GM18498 (cell line): ENCODE data around the gene PLCXD1.
"Not testable (repeated sequence)": the region's sequence is repeated elsewhere in the genome, so short reads cannot be mapped to it uniquely, and the experiment has no call there.

ENCODE experiments used
- ATAC-seq: cut with Tn5 transposase; IDR thresholded peaks from one replicate; pipeline ENCODE4 v1.9.1; 2021; ENCODE audit warnings: mild to moderate bottlenecking, moderate library complexity; ENCODE audit not compliant: unreplicated experiment

Gene PLCXD1

DNA sequence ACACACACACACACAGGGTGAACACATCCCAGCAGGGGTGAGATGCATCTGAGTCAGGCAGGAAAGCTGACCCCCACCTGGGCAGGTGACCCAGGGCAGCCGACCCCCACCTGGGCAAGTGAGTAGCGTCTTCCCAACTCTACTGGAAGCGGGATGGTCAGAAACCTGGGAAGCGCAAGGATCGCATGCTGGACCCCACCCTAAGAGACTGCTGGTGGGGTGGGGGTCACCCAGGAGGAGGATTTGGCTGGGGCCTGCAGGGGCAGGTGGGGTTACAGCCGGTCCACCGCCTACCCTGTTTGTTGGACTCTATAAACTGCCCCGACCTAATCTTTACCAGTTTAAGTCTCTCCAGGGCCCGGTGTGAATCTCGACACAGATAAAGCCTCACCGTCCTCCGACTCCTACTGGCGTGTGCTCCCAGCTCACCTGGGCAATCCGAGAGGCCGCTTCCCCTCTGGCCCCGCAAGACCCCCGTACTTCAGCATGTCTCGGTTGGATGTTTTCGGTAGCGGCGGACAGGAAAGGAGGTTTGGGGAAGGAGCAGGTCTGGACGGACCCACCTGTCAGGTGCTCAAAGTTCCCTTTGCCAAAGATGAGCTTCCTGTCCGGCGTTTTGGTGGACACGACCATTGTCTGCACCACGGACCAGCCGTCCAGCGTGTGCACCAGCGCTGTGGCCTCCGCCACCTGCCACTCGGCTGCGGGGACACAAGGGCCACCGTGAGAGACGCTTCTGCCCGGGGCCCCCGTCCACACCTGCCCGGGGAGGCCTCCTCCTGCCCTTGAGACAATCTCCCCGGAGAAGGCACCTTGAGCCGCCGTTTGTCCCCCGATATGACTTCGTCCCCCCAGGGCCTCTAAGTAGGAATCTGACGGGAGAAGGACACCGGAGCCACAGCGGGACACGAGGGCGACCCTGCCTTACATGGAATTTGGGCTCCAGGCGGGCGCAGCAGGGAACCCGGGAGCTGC lies 35.5 kb downstream of the PLCXD1 start:
- ATAC-seq: no peak

DNA sequence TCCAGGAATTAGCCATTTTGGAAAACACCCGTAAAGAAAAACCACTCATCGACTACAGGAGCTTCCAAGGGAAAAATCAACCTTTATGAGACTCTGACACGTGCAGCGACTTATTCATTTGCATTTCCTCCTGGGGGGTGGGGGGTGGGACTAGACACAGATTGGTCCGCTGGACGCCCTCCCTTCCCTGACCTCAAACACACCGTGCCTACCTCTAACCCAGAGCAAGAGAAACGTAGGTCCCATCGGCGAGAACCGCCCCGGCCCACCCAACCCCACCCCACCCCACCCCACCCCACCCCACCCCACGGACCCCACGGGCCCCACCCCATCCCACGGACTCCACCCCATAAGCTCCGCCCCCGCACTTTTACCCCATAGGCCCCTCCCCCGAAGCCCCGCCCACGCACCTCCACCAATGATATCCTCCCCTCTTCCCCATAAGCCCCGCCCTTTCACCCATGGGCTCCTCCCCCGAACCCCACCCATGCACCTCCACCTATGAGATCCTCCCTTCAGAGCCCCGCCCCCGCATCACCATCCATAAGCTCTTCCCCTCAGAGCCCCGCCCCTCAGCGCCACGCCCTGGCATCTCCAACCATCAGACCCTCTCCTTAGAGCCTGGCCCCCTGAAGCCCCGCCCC lies 36.4 kb downstream of the PLCXD1 start:
- ATAC-seq: no peak

DNA sequence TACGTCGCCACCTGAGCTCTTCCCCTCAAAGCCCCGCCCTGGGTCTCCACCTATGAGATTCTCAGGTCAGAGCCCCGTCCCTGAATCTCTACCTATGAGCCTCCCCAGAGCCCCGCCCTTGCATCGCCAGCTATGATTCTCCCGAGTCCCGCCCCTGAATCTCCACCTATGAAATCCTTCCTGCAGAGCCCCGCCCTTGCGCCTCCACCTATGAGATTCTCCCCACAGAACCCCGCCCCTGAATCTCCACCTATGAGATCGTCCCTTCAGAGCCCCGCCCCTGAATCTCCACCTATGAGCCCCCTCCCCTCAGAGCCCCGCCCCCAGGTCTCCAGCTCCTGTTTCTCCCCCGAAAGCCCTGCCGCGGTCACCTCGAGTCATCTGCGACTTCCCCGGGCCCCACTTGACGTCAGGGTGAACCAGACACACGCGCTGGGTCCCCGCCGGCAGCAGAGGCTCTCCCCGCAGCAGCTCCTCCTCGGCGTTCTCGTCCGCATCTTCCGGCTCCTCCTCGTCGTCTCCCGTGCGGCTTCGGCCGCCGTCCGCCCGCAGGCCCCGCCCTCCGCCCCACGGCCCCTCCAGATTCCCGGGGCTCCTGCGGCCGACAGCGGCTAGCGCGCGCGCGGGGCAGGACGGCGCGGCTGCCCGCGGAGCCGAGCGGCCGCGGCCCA lies 37.0 kb downstream of the PLCXD1 start:
- ATAC-seq: peak; percentile 61

DNA sequence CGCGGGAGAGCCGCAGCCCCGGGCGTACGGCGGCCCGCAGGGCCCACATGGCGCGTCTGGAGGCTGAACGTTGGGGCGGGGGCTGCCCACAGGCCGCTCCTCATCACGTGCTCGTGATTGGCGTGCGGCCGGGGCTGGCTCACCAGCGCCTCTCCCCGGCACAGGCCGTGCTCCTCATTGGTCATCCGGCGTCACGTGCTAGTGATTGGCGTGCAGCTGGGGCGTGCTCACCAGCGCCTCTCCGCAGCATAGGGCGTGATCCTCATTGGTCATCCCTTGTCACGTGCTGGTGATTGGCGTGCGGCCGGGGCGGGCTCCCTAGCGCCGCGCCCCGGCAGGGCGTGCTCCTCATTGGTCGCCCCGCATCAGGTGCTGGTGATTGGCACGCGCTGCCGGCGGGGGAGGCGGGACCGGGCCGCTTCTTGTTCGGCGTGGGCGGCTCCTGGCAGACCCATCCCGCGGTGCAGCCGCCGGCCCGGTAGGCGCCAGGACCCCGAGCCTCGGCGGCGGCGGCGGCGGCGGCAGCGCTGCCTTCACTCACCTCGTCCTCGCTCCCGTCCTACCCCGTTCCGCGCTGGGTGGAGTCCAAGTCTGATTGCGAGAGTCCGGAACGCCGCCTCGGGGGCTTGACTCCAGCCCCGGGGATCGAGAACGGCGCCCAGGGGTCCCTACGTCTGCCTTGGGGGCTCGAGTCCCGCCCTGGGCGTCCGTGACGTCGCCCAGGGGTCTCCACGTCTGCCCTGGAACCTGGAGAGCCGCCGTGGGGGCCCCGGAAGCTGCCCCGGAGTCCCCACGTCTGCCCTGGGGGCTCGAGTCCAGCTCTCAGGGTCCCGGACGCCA lies 37.8 kb downstream of the PLCXD1 start, which contains the start of gene GTPBP6:
GTPBP6 (minus strand) TSS at position 58 of the 840 bp plus-strand sequence; CDS start at position 49, 9 bp downstream.
- ATAC-seq: peak; percentile 85

DNA sequence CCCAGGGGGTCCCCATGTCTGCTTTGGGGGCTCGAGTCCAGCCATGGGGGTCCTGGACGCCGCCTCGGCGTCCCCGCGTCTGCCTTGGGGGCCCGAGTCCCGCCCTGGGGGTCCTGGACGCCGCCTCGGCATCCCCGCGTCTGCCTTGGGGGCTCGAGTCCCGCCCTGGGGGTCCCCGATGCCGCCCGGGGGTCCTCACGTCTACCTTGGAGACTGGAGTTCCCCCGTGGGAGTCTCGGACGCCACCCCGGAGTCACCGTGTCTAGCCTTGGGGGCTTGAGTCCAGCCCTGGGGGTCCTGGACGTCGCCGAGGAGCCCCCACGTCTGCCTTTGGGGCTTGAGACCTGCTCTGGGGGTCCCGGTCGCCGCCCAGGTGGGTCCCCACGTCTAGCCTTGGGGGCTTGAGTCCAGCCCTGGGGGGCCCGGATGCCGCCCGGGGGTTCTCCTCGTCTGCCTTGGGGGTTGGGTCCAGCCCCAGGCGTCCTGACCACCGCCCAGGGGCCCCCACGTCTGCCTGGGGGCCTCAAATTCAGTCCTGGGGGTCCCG lies 38.5 kb downstream of the PLCXD1 start:
- ATAC-seq: no peak

DNA sequence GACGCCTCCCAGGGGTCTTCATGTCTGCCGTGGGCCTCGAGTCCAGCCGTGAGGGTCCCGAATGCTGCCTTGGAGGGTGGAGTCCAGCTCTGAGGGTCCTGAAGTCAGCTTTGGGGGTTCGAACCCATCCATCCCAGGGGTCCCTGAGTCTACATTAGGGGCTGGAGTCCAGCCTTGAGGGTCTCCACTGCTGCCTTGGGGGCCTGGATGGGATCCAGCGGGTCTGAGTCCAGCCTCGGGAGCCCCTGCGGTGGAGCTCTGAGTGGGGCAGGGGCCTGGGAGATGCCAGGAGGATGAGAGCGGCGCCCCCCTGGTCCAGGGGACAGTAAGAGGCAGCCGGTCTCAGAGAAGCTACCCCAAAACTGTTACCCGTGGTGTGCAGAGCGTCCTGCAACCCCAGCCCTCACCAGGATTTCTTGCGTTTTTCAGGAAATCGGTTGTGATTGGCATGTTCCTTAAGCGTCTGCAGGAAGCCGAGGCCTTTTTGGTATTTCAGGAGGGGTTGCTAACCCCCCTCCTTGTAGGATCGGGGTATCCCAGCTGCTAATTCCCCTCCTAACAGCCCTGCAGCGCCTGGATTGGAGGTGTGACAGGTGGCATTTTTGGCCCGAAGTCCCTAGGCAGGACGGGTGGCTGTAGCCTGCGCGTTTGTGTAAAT lies 39.1 kb downstream of the PLCXD1 start:
- ATAC-seq: no peak

DNA sequence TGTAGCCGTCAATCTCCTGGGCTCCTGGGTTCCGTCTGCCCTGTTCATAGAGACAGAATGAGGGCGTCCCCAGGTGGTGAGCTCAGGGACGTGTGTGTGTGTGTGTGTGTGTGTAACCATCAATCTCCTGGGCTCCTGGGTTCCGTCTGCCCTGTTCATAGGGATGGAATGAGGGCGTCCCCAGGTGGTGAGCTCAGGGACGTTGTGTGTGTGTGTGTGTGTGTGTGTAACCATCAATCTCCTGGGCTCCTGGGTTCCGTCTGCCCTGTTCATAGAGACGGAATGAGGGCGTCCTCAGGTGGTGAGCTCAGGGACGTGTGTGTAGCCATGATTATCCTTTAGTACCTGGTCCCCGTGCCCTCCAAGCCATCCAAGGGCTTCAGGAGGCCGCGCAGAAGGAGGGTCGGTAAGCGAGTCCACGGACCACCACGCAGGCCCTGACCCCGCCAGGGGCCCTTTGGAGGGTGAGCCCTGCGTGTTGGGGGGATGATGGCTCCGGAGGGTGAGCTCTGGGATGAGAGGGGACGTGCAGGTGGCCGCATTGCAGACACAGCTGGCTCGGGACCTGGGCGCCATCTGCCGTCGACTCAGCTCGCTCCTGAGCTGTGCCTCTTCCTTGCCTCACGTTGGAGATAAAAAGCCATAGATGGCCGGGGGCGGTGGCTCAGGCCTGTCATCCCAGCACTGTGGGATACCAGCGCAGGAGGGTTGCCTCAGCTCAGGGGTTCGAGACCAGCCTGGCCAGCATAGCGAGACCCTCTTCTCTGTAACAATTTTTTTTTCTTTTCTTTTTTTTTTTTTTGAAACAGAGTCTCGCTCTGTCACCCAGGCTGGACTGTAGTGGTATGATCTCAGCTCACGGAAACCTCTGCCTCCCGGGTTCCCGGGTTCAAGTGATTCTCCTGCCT lies 42.8 kb downstream of the PLCXD1 start:
- no peak for ATAC-seq

DNA sequence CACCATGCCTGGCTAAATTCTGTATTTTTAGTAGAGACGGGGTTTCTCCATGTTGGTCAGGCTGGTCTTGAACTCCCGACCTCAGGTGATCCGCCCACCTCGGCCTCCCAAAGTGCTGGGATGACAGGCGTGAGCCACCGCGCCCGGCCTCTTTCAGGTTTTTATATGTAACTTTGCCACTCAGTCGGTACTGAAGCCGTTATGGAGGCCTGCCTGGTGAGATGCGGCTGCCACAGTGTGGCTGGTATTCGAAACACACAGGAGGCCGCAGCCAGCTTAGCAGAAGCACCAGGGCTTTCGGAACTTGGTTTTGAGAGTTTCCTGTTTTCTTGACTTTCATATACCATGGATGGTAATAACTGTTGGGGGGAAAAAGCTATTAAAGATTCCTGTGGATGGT lies 43.5 kb downstream of the PLCXD1 start:
- ATAC-seq: not testable (repeated sequence)

DNA sequence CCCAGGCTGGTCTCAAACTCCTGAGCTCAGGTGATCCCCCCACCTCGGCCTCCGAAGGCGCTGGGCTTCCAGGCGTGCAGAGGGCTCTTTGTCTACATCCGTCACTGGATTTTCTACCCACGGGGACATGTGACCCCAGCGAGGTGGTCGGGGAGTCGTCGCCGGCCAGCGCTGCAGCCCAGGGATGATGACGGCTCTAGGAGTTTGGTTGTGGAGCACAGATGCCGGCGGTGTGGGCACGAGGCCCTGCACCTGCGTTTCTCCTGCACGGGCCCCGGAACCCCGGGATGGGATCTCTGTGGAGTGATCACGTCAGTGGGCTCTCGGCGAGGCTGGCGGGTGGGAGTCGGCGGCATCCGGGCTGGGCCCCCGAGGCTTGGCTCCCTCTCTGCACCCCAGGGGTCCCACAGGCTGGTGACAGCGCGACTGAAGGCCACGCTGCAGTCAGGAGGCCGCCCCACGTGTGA lies 46.5 kb downstream of the PLCXD1 start:
- ATAC-seq: no peak

DNA sequence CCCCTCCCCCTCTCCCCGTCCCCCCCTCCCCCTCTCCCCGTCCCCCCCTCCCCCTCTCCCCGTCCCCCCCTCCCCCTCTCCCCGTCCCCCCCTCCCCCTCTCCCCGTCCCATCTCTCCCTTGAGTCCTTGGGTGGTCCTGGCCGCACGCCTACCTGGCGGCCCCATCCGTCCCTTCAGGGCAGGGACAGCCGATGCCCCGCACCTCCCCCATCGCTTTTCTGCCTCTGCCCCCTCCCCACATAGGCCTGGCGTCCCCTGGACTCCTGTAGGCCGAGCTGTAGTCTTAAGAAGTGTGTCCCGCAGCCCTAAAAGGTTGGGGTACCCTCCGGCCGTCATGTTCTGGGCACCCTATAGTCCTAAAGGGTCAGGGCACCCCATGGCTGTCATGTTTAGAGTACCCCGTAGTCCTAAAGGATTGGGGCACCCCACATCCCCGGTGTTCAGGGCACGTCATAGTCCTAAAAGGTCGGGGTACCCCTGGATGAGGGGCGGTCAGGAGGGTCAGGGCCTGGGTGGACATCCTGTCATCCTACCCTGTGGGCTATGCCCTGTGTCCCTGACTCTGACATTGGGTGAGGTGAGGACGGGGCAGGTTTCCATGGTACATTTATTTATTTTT lies 48.2 kb downstream of the PLCXD1 start:
- ATAC-seq: no peak

DNA sequence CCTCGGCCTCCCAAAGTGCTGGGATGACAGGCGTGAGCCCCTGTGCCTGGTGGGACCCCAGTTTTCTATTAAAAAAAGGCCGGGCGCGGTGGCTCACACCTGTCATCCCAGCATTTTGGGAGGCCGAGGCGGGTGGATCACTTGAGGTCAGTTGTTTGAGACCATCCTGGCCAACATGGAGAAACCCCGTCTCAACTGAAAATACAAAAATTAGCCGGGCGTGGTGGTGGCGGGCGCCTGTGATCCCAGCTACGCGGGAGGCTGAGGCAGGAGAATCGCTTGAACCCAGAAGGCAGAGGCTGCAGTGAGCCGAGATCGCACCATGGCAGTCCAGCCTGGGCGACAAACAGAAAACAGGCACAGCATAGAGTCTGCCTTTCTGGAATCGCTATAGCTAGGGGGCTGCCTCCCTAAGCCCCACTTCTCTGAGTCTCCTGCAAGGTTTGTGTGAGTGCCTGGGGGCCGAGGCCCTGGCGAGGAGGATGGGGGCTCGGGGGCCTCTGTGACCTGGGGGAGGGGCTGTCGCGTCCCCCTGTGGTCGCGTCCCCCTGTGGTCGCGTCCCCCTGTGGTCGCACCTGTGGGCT lies 49.1 kb downstream of the PLCXD1 start:
- not testable (repeated sequence) for ATAC-seq

DNA sequence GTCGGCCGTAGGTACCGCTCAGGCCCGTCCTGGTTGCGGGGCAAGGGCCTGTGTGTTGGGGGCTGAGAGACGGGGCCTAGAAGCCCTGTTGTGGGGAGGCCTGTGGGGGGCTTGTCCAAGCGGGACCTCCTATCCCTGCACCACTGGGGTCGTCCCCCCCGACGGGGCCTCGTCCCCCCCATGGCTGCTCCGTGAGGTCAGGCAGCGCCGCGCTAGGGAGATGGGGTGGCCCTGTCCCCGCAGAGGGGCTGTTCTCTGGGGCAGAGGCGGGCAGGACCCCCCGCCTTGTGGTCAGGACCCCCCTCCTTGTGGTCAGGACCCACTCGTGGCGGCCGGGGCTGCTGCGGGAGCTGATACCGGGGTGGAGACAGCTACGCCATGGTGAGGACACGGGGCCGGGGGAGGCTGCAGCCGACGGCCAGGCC lies 49.6 kb downstream of the PLCXD1 start:
- ATAC-seq: no peak

DNA sequence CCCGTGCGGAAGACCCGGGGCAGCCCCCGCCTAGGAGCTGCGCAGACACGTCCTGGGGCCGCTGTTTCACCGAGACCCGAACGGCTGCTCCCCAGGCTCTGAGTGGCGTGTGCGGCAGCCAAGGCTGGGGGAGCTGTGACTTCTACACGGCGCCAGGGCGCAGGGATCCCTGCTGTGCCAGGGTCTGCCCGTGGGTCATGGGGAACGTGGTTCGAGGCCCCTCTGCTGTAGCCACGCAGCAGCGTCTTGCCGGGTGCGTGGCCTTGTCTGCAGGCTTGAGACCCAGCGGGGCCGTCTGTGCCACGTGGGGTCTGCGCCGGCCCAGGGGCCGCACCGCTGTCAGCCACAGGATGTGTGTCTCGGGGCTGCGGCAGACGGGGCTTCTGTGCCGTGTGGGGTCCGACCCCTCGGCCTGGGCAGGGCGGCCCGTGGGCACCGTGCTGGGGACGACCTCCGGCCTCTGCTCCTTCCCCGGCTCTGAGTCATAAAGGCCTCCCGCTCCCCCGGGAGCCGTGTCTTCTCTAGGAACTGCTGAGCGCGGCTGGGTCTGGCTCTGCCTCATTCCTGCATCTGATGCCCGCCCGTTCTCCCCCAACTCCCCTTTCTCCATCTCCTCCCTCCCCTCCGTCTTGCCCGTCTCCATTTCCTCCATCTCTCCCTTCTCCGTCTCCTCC lies 50.1 kb downstream of the PLCXD1 start:
- no peak for ATAC-seq

DNA sequence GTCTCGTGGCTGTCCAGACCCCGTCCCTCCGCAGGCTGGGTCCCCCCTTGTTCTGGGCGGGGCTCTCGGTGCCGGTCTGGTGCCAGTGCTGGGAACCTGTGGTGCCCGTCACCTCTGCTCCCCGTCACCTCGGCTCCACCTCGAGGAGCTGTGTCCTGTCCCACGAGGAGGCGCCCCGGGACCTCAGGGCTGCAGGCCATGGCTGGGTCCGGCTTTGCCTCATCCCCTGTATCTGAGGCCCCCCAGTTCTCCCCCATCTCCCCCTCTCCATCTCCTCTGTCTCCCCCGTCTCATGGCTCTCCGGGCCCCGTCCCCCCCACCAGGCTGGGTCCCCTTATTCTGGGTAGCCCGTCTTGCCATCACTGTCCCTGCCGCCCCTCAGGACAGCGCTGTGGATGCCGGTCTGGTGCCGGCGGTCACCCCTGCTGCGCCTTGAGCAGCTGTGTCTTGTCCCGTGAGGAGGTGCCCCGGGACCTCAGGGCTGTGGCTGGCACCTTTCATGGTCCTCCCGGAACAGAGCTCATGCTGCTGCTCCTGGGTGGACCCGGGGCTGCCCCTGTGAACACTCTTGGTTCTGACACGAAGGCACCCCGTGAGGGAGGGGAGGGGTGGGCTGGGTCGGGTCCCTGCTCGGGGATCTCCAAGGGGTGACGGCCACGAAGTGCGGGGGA lies 50.8 kb downstream of the PLCXD1 start:
- no peak for ATAC-seq

DNA sequence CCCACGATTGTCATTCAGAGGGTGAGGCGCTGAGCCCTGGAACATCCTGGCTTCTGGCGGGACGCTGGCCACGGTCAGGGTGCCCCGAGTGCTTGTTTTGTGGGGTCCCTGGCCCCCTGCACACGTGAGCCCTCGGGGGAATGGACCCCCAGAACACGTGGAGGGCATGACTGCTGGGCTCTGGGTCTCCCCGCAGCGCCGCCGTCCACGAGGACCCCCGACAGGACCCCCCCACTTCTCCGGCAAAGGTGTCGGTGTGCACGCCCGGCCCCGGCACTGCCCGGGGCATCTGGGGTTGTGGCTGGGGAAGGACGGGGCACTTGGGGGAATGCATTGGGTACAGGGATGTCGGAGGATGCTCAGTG lies 51.3 kb downstream of the PLCXD1 start:
- no peak for ATAC-seq

DNA sequence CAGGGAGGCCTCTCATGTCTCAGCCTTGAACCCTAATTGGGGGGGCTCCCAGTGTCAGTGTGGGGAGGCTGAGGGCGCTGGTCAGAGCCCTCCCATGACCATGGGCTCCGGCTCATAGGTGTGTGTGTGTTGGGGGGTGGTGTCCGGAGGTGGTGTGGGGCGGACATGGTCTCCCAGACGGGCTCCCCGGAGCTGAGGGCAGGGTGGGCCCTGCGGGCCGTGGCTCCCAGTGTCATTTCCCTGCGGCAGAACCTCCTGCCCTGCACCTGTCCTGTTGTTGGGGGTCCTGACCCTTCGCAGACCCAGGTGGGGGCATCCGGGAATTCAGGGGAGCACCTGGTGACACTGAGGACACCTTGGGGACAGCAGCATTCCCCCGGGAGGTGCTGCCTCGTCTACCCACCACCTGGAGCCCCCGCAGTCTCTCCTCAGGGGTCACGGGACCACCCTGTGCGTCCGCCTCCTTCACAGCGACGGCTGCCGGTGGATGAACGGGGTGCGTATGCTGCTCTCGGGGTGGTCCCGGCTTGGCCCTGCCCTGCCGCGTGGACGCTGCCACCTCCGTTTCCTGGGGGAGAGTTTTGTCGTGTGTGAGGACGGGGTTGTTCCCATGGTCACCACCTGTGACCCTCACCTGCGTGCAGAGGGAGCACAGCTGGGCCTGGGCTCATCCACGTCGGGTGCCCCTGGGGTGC lies 51.9 kb downstream of the PLCXD1 start:
- no peak for ATAC-seq
